ENCODE measurements around the gene INIP. TPM values are rescaled to one million over a fixed set of nuclear protein-coding genes. Genes with fewer than 3 reads are reported as not detected.

Gene INIP, protein sequence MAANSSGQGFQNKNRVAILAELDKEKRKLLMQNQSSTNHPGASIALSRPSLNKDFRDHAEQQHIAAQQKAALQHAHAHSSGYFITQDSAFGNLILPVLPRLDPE
- polyA plus RNA-seq (2013, experiment 1 of 2): 10.1 TPM
- 11.7 TPM for polyA plus RNA-seq (2013, experiment 2 of 2)

- Histone ChIP-seq H2AK5ac (ENCODE audit: low read length, severe bottlenecking) (no peak within 1 kb of the TSS), H3K9ac (ENCODE audit: low read length) (peak within 1 kb of the TSS; percentile 95), H3K18ac (ENCODE audit: low read depth in 1 of 2, low read length in 2 of 2) (peak within 1 kb of the TSS; percentile 26 to 85), H3K36me3 (ENCODE audit: control insufficient read depth in 1 of 2, insufficient read depth in 2 of 2, low read depth in 1 of 2, low read length in 2 of 2) (peaks cover 4 to 14% of the 10 kb centered on the region in 2 experiments), H2BK15ac (ENCODE audit: low read depth, poor library complexity, severe bottlenecking) (no peak within 1 kb of the TSS), H3K4me2 (ENCODE audit: low read length, poor library complexity, severe bottlenecking) (peak within 1 kb of the TSS; percentile 73), H3K79me1 (replicated peaks; ENCODE audit: low read length, poor library complexity, severe bottlenecking) (peaks cover 9% of the 10 kb centered on the region), H3K9me3 (ENCODE audit: control insufficient read depth, low read length) (no peaks in the 10 kb centered on the region), H3K23ac (ENCODE audit: low read length in 2 of 2) (no peak within 1 kb of the TSS), H3K4me1 (ENCODE audit: control insufficient read depth, insufficient read depth, low read depth, low read length) (peaks cover 2% of the 10 kb centered on the region), H4K8ac (ENCODE audit: low read length) (peak within 1 kb of the TSS; percentile 81), H4K91ac (ENCODE audit: low read length) (peak within 1 kb of the TSS; percentile 48), H3K4ac (ENCODE audit: low read depth in 1 of 2, low read length in 2 of 2) (peak within 1 kb of the TSS in 1 of 2 experiments; percentile 86), H3K14ac (ENCODE audit: low read length in 2 of 2) (peak within 1 kb of the TSS in 1 of 2 experiments; percentile 4), H3K4me3 (ENCODE audit: insufficient read depth in 1 of 2, low read depth in 1 of 2, low read length in 2 of 2) (peak within 1 kb of the TSS; percentile 73 to 97), H3K27ac (ENCODE audit: low read length, poor library complexity, severe bottlenecking) (peak within 1 kb of the TSS; percentile 26), H2BK12ac (ENCODE audit: low read length in 2 of 2) (peak within 1 kb of the TSS in 1 of 2 experiments; percentile 32), H2BK5ac (ENCODE audit: low read depth, low read length, poor library complexity, severe bottlenecking) (no peak within 1 kb of the TSS), H2AFZ (ENCODE audit: low read depth, low read length) (peak within 1 kb of the TSS; percentile 91), H2BK120ac (ENCODE audit: low read depth, low read length) (no peak within 1 kb of the TSS), H3K27me3 (ENCODE audit: control insufficient read depth in 1 of 2, insufficient read depth in 1 of 2, low read length in 2 of 2) (no peaks in the 10 kb centered on the region)
- WGBS: 2% methylated on average over 50 of the region's 51 CpGs
- peak; percentile 97 for DNase-seq
Measured at GRCh38 chr9:112717661-112718331, at the start of gene INIP. Gene INIP (minus strand): TSS chr9:112718117. CDS start chr9:112716485, 1,632 bp downstream.

GRCh38 chr9:112765281-112765680, 47.4 kb upstream of the INIP start:
- 100% methylated on average over 1 of the region's 1 CpG for WGBS
- Histone ChIP-seq H3K4me3 (ENCODE audit: insufficient read depth in 1 of 2, low read depth in 1 of 2, low read length in 2 of 2) (no peak overlapping the region), H3K14ac (ENCODE audit: low read length in 2 of 2) (no peak overlapping the region), H4K91ac (ENCODE audit: low read length) (no peak overlapping the region), H3K9me3 (ENCODE audit: control insufficient read depth, low read length) (peaks cover 3% of the 10 kb centered on the region), H3K18ac (ENCODE audit: low read depth in 1 of 2, low read length in 2 of 2) (no peak overlapping the region), H3K4me1 (ENCODE audit: control insufficient read depth, insufficient read depth, low read depth, low read length) (peaks cover 2% of the 10 kb centered on the region), H3K23ac (ENCODE audit: low read length in 2 of 2) (no peak overlapping the region), H3K9ac (ENCODE audit: low read length) (no peak overlapping the region), H2AFZ (ENCODE audit: low read depth, low read length) (no peak overlapping the region), H4K8ac (ENCODE audit: low read length) (no peak overlapping the region), H3K36me3 (ENCODE audit: control insufficient read depth in 1 of 2, insufficient read depth in 2 of 2, low read depth in 1 of 2, low read length in 2 of 2) (peaks cover 0 to 3% of the 10 kb centered on the region in 2 experiments), H2BK120ac (ENCODE audit: low read depth, low read length) (no peak overlapping the region), H2BK15ac (ENCODE audit: low read depth, poor library complexity, severe bottlenecking) (no peak overlapping the region), H3K4ac (ENCODE audit: low read depth in 1 of 2, low read length in 2 of 2) (no peak overlapping the region), H2BK12ac (ENCODE audit: low read length in 2 of 2) (no peak overlapping the region), H3K79me1 (replicated peaks; ENCODE audit: low read length, poor library complexity, severe bottlenecking) (peaks cover 38% of the 10 kb centered on the region), H3K27me3 (ENCODE audit: control insufficient read depth in 1 of 2, insufficient read depth in 1 of 2, low read length in 2 of 2) (no peaks in the 10 kb centered on the region), H2AK5ac (ENCODE audit: low read length, severe bottlenecking) (no peak overlapping the region), H3K4me2 (ENCODE audit: low read length, poor library complexity, severe bottlenecking) (no peak overlapping the region), H3K27ac (ENCODE audit: low read length, poor library complexity, severe bottlenecking) (no peak overlapping the region), H2BK5ac (ENCODE audit: low read depth, low read length, poor library complexity, severe bottlenecking) (no peak overlapping the region)
- no peak for DNase-seq

DNA sequence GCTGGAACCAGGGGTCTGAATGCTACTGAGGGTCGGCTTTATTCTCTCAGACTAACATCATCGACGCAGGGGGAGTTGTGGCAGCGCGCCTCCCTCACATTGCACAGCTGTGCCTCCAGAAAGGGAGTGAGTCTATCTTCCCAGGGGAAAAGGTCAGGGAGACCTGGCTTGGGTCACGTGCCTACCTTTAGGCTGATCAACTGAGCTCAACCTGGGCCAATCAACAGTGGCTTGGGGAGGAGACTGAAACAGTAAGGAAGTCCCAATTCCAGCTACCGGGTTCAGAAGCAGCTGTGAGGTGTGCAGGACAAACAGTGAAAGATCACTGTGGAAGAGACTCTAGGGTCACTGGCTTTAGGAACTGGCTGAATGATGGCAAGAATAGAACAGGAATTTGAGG, 46.9 kb upstream of the INIP start:
- peaks cover 2% of the 10 kb centered on the region for H3K4me1 ChIP-seq (ENCODE audit: control insufficient read depth, insufficient read depth, low read depth, low read length)
- H3K9ac ChIP-seq (ENCODE audit: low read length): no peak overlapping the region
- no peak overlapping the region for H2BK120ac ChIP-seq (ENCODE audit: low read depth, low read length)
- no peak overlapping the region for H3K4me2 ChIP-seq (ENCODE audit: low read length, poor library complexity, severe bottlenecking)
- peak overlapping the region; percentile 26 for H2BK15ac ChIP-seq (ENCODE audit: low read depth, poor library complexity, severe bottlenecking)
- H3K36me3 ChIP-seq (ENCODE audit: control insufficient read depth in 1 of 2, insufficient read depth in 2 of 2, low read depth in 1 of 2, low read length in 2 of 2): peaks cover 0 to 1% of the 10 kb centered on the region in 2 experiments
- no peak overlapping the region for H3K27ac ChIP-seq (ENCODE audit: low read length, poor library complexity, severe bottlenecking)
- 83% methylated on average over 7 of the region's 7 CpGs for WGBS
- peak overlapping the region; percentile 39 for H2AK5ac ChIP-seq (ENCODE audit: low read length, severe bottlenecking)
- no peak overlapping the region for H3K4ac ChIP-seq (ENCODE audit: low read depth in 1 of 2, low read length in 2 of 2)
- no peak overlapping the region for H2BK5ac ChIP-seq (ENCODE audit: low read depth, low read length, poor library complexity, severe bottlenecking)
- peaks cover 40% of the 10 kb centered on the region for H3K79me1 ChIP-seq (replicated peaks; ENCODE audit: low read length, poor library complexity, severe bottlenecking)
- H3K18ac ChIP-seq (ENCODE audit: low read depth in 1 of 2, low read length in 2 of 2): peak overlapping the region in 1 of 2 experiments; percentile 28
- H3K4me3 ChIP-seq (ENCODE audit: insufficient read depth in 1 of 2, low read depth in 1 of 2, low read length in 2 of 2): no peak overlapping the region
- H3K14ac ChIP-seq (ENCODE audit: low read length in 2 of 2): no peak overlapping the region
- peak overlapping the region in 1 of 2 experiments; percentile 57 for H2BK12ac ChIP-seq (ENCODE audit: low read length in 2 of 2)
- H4K91ac ChIP-seq (ENCODE audit: low read length): peak overlapping the region; percentile 47
- DNase-seq: no peak
- H3K27me3 ChIP-seq (ENCODE audit: control insufficient read depth in 1 of 2, insufficient read depth in 1 of 2, low read length in 2 of 2): no peaks in the 10 kb centered on the region
- no peak overlapping the region for H3K23ac ChIP-seq (ENCODE audit: low read length in 2 of 2)
- no peak overlapping the region for H4K8ac ChIP-seq (ENCODE audit: low read length)
- no peak overlapping the region for H2AFZ ChIP-seq (ENCODE audit: low read depth, low read length)
- H3K9me3 ChIP-seq (ENCODE audit: control insufficient read depth, low read length): peaks cover 3% of the 10 kb centered on the region

DNA sequence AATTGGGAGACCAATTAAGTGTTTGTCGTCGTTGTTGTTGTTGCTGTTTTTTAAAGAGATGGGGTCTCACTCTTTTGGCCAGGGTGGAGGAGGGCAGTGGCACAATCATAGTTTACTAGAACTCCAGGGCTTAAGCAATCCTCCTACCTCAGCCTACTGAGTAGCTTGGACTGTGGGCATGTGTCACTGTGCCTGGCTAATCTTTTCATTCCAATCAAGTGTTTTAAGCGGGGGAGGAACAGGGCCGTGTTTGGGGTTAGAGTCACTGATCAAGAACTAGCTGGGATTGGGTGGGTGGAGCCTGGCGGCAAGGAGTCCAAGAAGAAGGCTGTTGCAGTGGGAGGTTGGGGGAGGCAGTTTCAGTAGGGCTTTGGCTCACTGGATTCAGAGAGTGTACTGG, 46.4 kb upstream of the INIP start:
- no peaks in the 10 kb centered on the region for H3K36me3 ChIP-seq (ENCODE audit: control insufficient read depth in 1 of 2, insufficient read depth in 2 of 2, low read depth in 1 of 2, low read length in 2 of 2)
- WGBS: 70% methylated on average over 5 of the region's 5 CpGs
- no peak overlapping the region for H3K23ac ChIP-seq (ENCODE audit: low read length in 2 of 2)

More for the DNA sequence above, 46.4 kb upstream of the INIP start:
- H3K4ac ChIP-seq (ENCODE audit: low read depth in 1 of 2, low read length in 2 of 2): no peak overlapping the region
- no peak overlapping the region for H2BK5ac ChIP-seq (ENCODE audit: low read depth, low read length, poor library complexity, severe bottlenecking)
- DNase-seq: peak; percentile 50
- H3K9me3 ChIP-seq (ENCODE audit: control insufficient read depth, low read length): peaks cover 3% of the 10 kb centered on the region
- H3K79me1 ChIP-seq (replicated peaks; ENCODE audit: low read length, poor library complexity, severe bottlenecking): peaks cover 35% of the 10 kb centered on the region
- H3K4me2 ChIP-seq (ENCODE audit: low read length, poor library complexity, severe bottlenecking): no peak overlapping the region
- H2BK12ac ChIP-seq (ENCODE audit: low read length in 2 of 2): no peak overlapping the region
- H3K27me3 ChIP-seq (ENCODE audit: control insufficient read depth in 1 of 2, insufficient read depth in 1 of 2, low read length in 2 of 2): no peaks in the 10 kb centered on the region
- H3K9ac ChIP-seq (ENCODE audit: low read length): no peak overlapping the region
- H3K18ac ChIP-seq (ENCODE audit: low read depth in 1 of 2, low read length in 2 of 2): no peak overlapping the region
- H3K4me1 ChIP-seq (ENCODE audit: control insufficient read depth, insufficient read depth, low read depth, low read length): peaks cover 2% of the 10 kb centered on the region
- H3K27ac ChIP-seq (ENCODE audit: low read length, poor library complexity, severe bottlenecking): no peak overlapping the region
- no peak overlapping the region for H2AFZ ChIP-seq (ENCODE audit: low read depth, low read length)
- no peak overlapping the region for H2BK15ac ChIP-seq (ENCODE audit: low read depth, poor library complexity, severe bottlenecking)
- H4K91ac ChIP-seq (ENCODE audit: low read length): no peak overlapping the region
- no peak overlapping the region for H2AK5ac ChIP-seq (ENCODE audit: low read length, severe bottlenecking)
- H2BK120ac ChIP-seq (ENCODE audit: low read depth, low read length): no peak overlapping the region
- no peak overlapping the region for H4K8ac ChIP-seq (ENCODE audit: low read length)
- H3K4me3 ChIP-seq (ENCODE audit: insufficient read depth in 1 of 2, low read depth in 1 of 2, low read length in 2 of 2): peak overlapping the region in 1 of 2 experiments; percentile 5
- H3K14ac ChIP-seq (ENCODE audit: low read length in 2 of 2): no peak overlapping the region
